ENCODE data around the gene PRKCA.

PRKCA gene

GRCh38 chr17:66509926-66510325 is 207.5 kb downstream of the PRKCA start:
- TF ChIP-seq TAF1 (IDR thresholded peaks at IDR 0.05; ENCODE audit: borderline replicate concordance, insufficient read depth, low read length) (no peak), POLR2AphosphoS5 (IDR thresholded peaks at IDR 0.05; ENCODE audit: low read depth, low read length) (no peak), SIN3A (IDR thresholded peaks at IDR 0.05; ENCODE audit: borderline replicate concordance, insufficient read depth, low read length) (no peak), FOXP2 (optimal IDR thresholded peaks at IDR 0.05; ENCODE audit: borderline replicate concordance, extremely low read depth, extremely low read length, insufficient read depth) (no peak)
- TF ChIP-seq, protein P1, sequence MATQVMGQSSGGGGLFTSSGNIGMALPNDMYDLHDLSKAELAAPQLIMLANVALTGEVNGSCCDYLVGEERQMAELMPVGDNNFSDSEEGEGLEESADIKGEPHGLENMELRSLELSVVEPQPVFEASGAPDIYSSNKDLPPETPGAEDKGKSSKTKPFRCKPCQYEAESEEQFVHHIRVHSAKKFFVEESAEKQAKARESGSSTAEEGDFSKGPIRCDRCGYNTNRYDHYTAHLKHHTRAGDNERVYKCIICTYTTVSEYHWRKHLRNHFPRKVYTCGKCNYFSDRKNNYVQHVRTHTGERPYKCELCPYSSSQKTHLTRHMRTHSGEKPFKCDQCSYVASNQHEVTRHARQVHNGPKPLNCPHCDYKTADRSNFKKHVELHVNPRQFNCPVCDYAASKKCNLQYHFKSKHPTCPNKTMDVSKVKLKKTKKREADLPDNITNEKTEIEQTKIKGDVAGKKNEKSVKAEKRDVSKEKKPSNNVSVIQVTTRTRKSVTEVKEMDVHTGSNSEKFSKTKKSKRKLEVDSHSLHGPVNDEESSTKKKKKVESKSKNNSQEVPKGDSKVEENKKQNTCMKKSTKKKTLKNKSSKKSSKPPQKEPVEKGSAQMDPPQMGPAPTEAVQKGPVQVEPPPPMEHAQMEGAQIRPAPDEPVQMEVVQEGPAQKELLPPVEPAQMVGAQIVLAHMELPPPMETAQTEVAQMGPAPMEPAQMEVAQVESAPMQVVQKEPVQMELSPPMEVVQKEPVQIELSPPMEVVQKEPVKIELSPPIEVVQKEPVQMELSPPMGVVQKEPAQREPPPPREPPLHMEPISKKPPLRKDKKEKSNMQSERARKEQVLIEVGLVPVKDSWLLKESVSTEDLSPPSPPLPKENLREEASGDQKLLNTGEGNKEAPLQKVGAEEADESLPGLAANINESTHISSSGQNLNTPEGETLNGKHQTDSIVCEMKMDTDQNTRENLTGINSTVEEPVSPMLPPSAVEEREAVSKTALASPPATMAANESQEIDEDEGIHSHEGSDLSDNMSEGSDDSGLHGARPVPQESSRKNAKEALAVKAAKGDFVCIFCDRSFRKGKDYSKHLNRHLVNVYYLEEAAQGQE (IDR thresholded peaks at IDR 0.05; ENCODE audit: insufficient read depth in 1 of 2, low read depth in 2 of 2, low read length in 2 of 2), result no peak

DNA sequence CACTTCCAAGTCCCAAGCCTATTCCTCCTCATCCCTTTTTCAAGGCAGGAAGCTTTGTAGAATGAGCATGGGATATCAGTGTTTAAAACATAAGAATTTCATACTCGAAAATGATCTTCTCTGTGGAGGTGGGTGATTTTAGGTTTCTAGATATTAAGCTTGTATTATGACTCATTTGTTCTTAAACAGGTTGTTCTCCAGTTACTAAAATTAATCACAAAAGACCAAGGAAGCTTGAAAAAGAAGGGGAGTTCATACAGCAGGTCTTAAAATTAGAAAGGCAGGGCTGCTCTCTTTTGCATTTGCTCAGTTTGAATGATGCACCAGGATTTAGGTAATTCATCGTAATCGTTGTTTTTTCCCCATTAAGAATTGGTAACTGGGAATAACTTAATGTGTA is 208.7 kb downstream of the PRKCA start:
- no peak for TF ChIP-seq TAF1 (IDR thresholded peaks at IDR 0.05; ENCODE audit: borderline replicate concordance, insufficient read depth, low read length)

DNA sequence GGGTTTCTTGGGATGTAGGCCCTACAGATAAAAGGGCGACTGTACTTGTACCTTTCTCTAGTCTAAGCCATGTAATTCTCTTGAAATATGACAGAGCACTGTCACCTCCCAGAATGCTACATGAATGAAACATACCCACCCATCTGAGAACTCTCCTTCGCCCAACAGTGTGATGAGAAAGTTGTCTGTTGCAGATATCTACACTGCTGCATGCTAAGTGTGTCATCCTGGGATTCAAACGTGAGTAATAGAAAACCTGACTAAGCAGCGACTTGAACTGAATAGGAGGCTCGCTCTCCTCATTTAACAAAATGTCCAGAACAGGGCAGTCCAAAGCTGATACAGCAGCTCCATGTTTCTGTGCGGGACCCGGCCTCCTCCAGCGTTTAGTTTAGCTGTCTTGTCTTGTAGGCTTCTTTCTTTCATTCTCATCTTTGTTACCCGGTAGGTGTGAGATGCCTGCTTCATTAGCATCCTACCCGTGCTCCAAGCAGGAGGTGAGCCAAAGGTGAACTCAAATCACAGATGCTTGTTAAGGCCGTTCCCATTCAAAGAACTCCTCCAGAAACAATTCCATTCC is 211.9 kb downstream of the PRKCA start:
- TF ChIP-seq SIN3A (IDR thresholded peaks at IDR 0.05; ENCODE audit: borderline replicate concordance, insufficient read depth, low read length) (no peak), POLR2AphosphoS5 (IDR thresholded peaks at IDR 0.05; ENCODE audit: low read depth, low read length) (no peak), TAF1 (IDR thresholded peaks at IDR 0.05; ENCODE audit: borderline replicate concordance, insufficient read depth, low read length) (no peak), FOXP2 (optimal IDR thresholded peaks at IDR 0.05; ENCODE audit: borderline replicate concordance, extremely low read depth, extremely low read length, insufficient read depth) (no peak)
- TF ChIP-seq, protein P1 (IDR thresholded peaks at IDR 0.05; ENCODE audit: insufficient read depth in 1 of 2, low read depth in 2 of 2, low read length in 2 of 2), result no peak

DNA sequence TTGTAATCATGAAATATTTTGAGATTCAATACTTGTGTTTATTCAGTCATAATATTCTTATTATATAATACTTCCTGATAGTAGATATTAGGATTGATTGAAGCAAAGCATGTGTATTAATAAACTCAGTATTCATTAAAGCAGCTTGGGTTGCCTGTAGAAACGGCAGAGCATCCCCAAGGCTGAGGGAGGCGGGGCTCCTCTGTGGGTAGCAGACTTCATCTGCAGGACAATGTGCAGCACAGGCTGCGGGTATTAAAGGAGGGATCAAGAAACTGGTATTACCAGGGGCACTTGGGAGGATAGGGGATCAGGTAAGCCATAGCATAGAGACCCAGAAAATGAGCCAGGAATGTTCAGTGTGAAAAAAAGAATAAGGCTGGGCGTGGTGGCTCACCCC is 213.6 kb downstream of the PRKCA start:
- no peak for TF ChIP-seq POLR2AphosphoS5 (IDR thresholded peaks at IDR 0.05; ENCODE audit: low read depth, low read length)
- TF ChIP-seq, protein P1 (IDR thresholded peaks at IDR 0.05; ENCODE audit: insufficient read depth in 1 of 2, low read depth in 2 of 2, low read length in 2 of 2), result no peak
- TF ChIP-seq SIN3A (IDR thresholded peaks at IDR 0.05; ENCODE audit: borderline replicate concordance, insufficient read depth, low read length), result no peak
- no peak for TF ChIP-seq TAF1 (IDR thresholded peaks at IDR 0.05; ENCODE audit: borderline replicate concordance, insufficient read depth, low read length)
- no peak for TF ChIP-seq FOXP2 (optimal IDR thresholded peaks at IDR 0.05; ENCODE audit: borderline replicate concordance, extremely low read depth, extremely low read length, insufficient read depth)

DNA sequence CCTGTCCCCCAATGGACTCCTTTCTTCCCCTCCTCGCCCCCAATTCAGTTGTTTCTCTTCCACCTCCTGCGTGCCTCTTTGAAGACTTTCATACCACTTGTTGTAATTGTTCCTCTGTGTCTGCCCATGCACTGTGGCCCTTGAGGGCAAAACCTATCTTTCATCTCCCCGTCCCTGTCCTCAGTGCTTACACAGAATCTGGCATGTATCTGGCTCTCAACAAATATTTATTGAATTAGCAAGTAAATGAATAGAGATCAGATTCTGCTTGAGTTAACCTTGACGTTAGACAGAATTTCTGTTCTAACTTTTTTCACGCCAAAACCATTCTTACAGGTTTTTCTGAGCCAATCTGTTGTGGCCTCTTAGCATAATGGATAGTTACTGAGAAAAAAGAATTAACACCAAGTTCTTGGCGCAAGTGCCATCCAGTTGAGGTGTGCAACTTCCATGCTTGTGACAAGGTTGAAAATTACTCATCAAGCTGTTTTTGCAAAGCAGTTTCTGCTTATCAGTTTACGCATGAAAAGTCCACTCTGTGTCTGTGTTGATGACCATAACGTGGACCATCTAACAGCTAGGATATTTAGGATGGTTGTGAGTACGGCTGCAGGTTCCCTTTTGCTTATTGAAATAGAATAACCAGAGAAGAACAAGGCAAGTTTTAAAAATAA is 215.1 kb downstream of the PRKCA start:
- TF ChIP-seq TAF1 (IDR thresholded peaks at IDR 0.05; ENCODE audit: borderline replicate concordance, insufficient read depth, low read length), result no peak
- TF ChIP-seq, protein P1 (IDR thresholded peaks at IDR 0.05; ENCODE audit: insufficient read depth in 1 of 2, low read depth in 2 of 2, low read length in 2 of 2), result no peak
